Right hindlimb (tissue), 1 donor: ENCODE results near the gene ADTRP.
"Not testable (repeated sequence)": the region's sequence is repeated elsewhere in the genome, so short reads cannot be mapped to it uniquely, and the experiment has no call there.

Experiments
- DNase-seq: peaks from one replicate; pipeline ENCODE4 v3.0.0-alpha.2; 2018

Gene ADTRP

DNA sequence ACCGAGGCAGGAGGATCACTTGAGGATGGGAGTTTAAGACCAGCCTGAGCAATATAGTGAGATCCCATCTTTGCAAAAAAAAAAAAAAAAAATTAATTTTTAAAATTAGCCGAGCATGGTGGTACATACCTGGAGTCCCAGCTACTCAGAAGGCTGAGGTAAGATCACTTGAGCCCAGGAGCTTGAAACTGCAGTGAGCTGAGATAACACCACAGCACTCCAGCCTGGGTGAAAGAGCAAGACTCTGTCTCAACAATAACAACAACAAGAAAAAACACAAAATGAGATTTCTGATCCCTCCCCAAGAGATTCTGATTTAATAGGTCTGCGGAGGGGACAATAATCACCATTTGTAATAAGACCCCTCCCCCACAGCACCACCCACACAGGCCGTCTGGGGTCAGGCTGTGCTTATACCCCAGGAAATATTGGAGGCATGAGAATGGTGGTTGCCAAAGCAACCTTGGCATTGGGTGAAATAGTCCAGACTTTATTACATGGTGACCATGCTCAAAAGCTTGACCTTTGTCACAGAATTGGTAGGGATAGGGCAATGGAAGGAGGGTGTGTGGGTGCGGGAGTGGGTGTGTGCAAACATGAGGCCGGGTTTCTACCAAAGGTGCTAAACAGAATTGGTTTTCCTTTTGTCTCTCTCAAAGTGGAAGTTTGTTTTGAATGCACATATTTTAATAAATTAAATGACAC, 24.4 kb upstream of the ADTRP start:
- no peak for DNase-seq

DNA sequence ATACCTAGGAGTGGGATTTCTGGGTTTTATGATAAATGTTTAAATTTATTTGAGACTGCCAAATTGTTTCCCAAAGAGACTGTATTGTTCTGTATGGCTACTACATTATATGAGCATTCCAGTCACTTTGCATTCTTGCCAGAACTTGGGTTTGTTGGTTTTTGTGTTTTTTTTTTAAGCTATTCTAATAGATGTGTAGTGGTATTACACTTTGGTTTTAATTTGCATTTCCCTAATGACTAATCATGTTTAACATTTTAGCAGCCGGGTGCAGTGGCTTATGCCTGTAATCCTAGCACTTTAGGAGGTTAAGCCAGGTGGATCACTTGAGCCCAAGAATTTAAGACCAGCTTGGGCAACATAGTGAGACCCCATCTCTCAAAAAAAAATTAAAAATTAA, 21.9 kb upstream of the ADTRP start:
- DNase-seq = not testable (repeated sequence)

GRCh38 chr6:11798538-11798937, 19.9 kb upstream of the ADTRP start:
- no peak for DNase-seq

DNA sequence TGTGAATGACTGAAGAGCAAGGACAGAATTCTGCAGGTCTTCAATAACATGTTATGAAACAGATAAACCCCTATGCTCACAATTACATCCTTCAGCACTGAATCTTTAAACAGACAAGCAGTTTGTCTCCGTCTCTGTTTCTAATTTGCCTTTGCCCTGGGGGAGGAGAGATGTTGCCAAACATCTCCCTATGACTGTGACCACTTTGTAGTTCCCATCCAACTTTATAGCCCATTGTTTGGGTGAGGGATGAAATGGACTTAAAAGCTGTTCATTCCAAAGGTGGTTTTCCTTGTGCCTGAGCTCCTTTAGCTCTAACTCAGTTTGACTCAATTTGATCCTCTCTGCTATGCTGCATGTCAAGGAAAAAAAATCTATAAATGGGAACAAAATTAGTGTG, 19.5 kb upstream of the ADTRP start:
- DNase-seq = no peak

DNA sequence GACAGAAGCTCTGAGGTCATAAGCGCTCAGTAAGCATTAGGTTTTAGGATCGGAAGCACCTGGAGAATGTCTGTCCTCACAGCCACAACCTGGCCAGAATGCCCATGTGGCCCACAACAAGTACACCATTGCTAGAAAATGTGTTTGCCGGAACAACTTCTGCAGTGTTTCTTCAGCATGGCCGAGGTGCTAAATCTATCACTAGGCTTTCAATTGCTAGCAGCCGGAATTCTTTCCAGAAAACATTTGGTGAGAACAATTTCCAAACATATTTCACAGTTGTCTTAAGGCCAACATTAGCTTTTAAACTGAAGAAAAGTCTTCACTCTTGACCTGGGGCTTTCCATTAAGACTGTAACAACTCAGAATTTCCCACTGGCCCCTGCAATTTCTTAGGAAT, 18.2 kb upstream of the ADTRP start:
- no peak for DNase-seq

DNA sequence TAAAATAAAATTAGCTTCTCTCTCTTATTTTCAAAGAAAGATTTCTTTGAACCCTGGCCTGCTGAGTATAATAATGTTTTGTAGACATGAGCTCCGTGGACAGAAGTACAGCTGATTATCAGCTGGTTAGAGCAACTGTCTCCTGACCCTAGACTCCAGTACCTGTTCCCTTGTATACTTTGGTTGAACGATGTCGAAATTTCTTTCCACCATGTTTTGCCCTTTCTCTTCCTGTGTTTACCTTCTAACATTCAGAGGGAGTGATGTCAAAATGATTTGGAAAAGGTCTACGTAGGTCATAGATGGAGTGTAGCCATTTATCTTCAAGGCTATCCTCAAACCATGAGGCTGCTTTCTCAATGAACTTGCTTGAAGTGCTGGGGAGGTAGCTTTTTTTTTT, 16.8 kb upstream of the ADTRP start:
- DNase-seq = no peak

DNA sequence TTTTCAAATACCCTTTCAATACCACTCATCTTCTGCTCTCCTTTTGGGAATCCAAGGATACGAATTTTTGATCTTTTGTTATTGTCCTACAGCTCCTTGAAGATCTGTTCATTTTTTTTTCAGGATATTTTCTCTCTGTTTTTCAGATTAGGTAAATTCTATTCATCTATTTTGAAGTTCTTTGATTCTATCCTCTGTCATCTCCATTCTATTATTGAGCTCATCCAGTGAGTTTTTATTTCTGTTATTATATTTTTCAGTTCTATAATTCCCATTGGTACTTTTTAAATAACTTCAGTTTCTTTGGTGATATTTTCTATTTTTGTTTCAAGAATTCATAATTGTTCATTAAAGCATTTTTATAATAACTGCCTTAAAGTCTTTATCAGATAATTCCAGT, 14.7 kb upstream of the ADTRP start:
- DNase-seq = no peak

DNA sequence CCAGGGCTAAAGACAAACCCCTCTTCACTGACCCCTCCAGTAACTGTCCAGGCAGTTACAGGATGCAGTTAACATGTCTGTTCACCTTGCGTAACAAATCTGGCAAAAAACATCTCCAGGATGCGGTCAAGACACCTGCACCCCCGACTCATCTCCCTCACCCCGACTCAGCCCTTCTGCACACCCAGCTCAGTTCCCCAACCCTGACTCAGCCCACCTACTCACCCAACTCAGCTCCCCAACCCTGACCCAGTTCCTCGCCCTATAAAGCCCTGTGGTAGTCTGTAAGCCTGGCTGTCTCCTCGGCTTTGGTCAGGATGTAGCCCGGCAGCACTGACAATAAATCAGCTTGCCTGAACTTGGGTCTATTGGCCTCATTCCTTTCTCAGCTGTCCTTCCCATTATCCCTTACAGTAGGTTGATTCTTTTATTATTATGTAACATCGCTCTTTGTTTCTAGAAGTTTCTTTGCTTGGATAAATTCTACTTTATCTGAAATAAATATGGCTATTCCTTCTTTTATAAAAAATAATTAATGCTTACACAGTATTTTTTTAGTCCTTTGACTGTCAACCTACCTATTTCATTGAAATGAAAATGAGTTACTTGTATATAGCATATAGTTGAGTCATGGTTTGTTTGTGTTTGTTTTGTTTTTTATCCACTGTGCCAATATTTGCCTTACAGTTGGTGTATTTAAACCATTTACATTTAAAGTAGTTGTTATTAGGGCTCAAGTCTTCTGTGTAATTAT, 12.9 kb upstream of the ADTRP start:
- no peak for DNase-seq

DNA sequence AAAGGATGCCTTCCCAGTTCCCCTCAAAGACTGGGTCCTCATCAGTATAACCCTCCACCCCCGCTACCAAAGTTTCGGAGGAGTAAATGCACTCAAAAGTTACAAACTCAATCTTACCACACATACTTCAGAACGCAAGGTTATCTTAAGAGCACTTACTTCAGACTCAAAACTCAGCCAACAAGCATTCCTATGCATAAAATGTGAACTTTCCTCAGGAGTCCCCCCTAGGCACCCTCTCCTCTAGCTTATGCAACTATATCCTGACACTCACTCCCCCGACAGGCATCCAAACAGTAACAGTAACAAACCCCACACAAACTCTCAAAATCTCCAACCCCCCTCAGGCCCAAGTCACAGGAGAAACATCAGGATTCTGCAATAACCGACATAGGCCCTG, 11.1 kb upstream of the ADTRP start:
- no peak for DNase-seq

- DNase-seq = no peak
These were observed 9.4 kb upstream of the ADTRP start for GRCh38 chr6:11788043-11788442.

- DNase-seq = no peak
These were observed 7.4 kb upstream of the ADTRP start for GRCh38 chr6:11785774-11786579.

DNA sequence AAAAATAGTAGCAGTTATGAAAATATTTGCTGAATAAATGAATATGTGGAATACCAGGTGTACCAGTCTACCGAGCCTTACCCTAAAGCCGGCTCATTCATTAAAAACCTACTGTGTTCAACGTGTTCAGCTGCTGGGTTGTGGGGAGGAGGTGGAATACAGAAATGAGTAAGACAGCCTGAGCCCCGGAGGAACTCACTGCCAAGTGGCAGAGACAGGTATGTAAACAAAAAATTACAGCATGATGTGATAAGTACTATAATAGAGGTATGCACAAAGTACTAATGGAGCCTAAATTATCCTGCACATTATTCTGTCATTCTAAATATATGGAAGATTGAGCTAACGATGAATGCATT, 6.8 kb upstream of the ADTRP start:
- no peak for DNase-seq

GRCh38 chr6:11784341-11784740, 5.7 kb upstream of the ADTRP start:
- no peak for DNase-seq

DNA sequence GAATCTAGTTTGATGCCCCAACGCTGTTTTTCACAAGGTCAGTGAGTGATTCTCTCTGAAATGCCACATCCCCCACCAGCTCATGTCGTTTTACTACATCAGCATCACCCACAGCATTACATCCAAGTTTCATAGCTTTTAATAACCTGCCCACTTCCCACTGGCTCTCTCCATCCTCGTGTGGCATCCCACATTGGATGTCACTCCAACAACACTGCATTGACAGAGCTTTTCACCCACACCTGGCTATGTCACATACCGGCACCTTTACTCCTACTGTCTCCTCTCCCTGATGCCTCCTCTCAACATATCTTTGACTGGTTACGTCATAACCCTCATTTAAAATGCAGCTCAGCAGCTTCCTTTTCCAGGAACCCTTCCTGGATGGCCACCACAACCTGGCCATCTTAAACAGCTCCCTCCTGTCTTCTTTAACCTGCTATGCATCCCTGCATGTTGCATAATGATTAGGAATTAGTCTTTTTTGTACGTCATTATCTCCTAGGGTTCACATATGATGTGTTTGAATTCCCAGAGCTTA, 5.0 kb upstream of the ADTRP start:
- DNase-seq = no peak

DNA sequence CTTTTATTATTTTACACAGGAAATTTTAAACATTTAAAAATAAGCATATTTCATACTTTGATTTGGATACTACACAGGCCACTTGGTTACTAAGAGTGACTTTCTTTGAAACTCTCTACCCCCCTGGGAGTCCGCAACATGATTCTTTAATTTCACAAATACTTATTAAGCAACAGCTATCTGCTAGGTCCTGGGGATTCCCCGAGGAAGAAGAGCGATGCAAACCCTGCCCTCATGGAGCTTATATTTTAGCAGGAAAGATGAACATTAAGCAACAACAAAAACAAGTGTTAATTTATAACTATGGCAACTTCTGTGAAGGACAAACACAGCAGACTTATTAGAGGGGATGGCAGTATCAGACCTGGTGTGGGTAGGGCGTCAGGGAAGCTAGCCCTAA, 3.9 kb upstream of the ADTRP start:
- no peak for DNase-seq

- no peak for DNase-seq
These were observed 1.5 kb upstream of the ADTRP start for GRCh38 chr6:11780097-11780428.

GRCh38 chr6:11779329-11780096, 910 bp upstream of the ADTRP start:
- DNase-seq = no peak

DNA sequence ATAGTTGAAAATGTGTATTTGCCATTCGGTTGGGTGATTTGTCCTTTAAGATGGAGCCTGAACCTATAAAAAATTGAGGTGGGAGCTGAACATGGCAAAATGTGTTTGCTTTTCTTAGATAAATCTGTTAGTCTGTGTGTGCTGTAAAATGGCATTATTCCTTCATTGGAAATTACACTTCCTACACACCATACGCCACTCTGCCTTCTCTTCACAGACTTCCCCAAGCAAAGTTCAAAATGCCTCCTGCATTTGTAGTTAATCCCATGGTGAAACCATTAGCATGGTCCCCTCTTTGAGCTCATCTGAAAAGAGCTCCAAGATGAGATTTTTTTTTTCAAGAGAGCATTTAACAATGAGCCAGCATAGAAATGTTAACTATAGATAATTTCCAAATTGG, 567 bp downstream of the ADTRP start:
- no peak for DNase-seq

GRCh38 chr6:11775791-11776409, 2.7 kb downstream of the ADTRP start:
- DNase-seq = no peak

- DNase-seq = no peak
These were observed 4.2 kb downstream of the ADTRP start for GRCh38 chr6:11774426-11774825.

GRCh38 chr6:11773581-11773980, 5.0 kb downstream of the ADTRP start:
- no peak for DNase-seq

DNA sequence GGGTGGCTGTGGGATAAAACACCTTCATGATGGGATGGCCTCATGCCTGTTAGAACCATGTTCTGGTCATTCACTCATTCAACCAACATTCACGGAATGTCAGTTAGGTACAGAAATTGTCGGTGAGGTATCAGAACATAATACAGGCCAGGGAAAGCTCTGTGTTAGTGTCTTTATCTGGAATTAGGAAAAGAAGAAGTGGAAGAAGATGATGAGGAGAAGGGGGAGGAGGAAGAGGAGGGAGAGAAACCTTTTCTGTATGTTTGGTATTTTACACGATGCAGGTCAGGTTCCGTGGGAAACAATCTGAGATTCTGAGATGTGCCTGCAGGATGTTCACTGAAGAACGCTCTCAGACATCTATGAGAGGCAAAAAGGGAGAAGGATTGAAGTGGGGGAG, 5.6 kb downstream of the ADTRP start:
- no peak for DNase-seq
